Neutrophil (primary cell): ENCODE measurements around the gene ZBTB40.

ENCODE experiments used
- H3K27ac ChIP-seq: fragments of 200-600 bp; sonication (generic); 2 replicates; pipeline ENCODE4 v1.5.1; 2016; ENCODE audit warnings: mild to moderate bottlenecking, moderate library complexity
- H3K27me3 ChIP-seq: fragments of 200-600 bp; sonication (generic); 2 replicates; pipeline ENCODE4 v1.6.0; 2016; ENCODE audit warnings: mild to moderate bottlenecking
- H3K36me3 ChIP-seq: fragments of 200-600 bp; sonication (generic); 2 replicates; pipeline ENCODE4 v1.5.1; 2017
- H3K4me1 ChIP-seq, 2 experiments: fragments of 200-600 bp in 1 of 2; sonication (generic) in 1 of 2; 1 replicate in 1 of 2; 2 replicates in 1 of 2; pipeline versions ENCODE4 v1.5.1 to v1.6.1; 2013 to 2016; ENCODE audit warnings: low read depth in 1 of 2, low read length in 1 of 2, mild to moderate bottlenecking in 1 of 2, moderate library complexity in 1 of 2; ENCODE audit not compliant: control insufficient read depth in 1 of 2, insufficient read depth in 1 of 2
- H3K4me3 ChIP-seq, 2 experiments: fragments of 200-600 bp in 1 of 2; sonication (generic) in 1 of 2; 1 replicate in 1 of 2; 2 replicates in 1 of 2; pipeline ENCODE4 v1.5.1; 2013 to 2016; ENCODE audit warnings: low read depth in 1 of 2, low read length in 1 of 2, mild to moderate bottlenecking in 1 of 2, moderate library complexity in 1 of 2
- H3K9me3 ChIP-seq: fragments of 200-600 bp; sonication (generic); 2 replicates; pipeline ENCODE4 v1.5.1; 2016
- CTCF ChIP-seq: fragments of 200-600 bp; sonication (generic); IDR thresholded peaks from 2 replicates; pipeline ENCODE4 v1.5.1; 2016; ENCODE audit warnings: antibody characterized with exemption

ZBTB40 gene

GRCh38 chr1:22576150-22576544 lies 124.5 kb downstream of the ZBTB40 start:
- Histone ChIP-seq H3K27ac (no peak overlapping the region), H3K9me3 (no peaks in the 10 kb centered on the region), H3K4me1 (no peaks in the 10 kb centered on the region), H3K36me3 (no peaks in the 10 kb centered on the region), H3K4me3 (no peak overlapping the region), H3K27me3 (peaks cover 8% of the 10 kb centered on the region)
- no peak for TF ChIP-seq CTCF

- no peaks in the 10 kb centered on the region for H3K9me3 ChIP-seq
- TF ChIP-seq CTCF: no peak
- peaks cover 8% of the 10 kb centered on the region for H3K27me3 ChIP-seq
- no peaks in the 10 kb centered on the region for H3K4me1 ChIP-seq
- H3K27ac ChIP-seq: no peak overlapping the region
- no peak overlapping the region for H3K4me3 ChIP-seq
- no peaks in the 10 kb centered on the region for H3K36me3 ChIP-seq
Measured at GRCh38 chr1:22576617-22577016, 125.0 kb downstream of the ZBTB40 start.

GRCh38 chr1:22578732-22579361 lies 127.2 kb downstream of the ZBTB40 start:
- Histone ChIP-seq H3K36me3 (no peaks in the 10 kb centered on the region), H3K4me1 (no peaks in the 10 kb centered on the region), H3K9me3 (no peaks in the 10 kb centered on the region), H3K27ac (no peak overlapping the region), H3K4me3 (no peak overlapping the region), H3K27me3 (no peaks in the 10 kb centered on the region)
- no peak for TF ChIP-seq CTCF

GRCh38 chr1:22579541-22580155 lies 128.0 kb downstream of the ZBTB40 start:
- no peaks in the 10 kb centered on the region for H3K27me3 ChIP-seq
- no peaks in the 10 kb centered on the region for H3K36me3 ChIP-seq
- TF ChIP-seq CTCF: no peak

More at GRCh38 chr1:22579541-22580155, 128.0 kb downstream of the ZBTB40 start:
- Histone ChIP-seq H3K4me1 (no peaks in the 10 kb centered on the region), H3K27ac (no peak overlapping the region), H3K4me3 (no peak overlapping the region), H3K9me3 (no peaks in the 10 kb centered on the region)
